Suprapubic skin (tissue), 4 donors: Measurements from ENCODE around the gene GALNT2. TPM values are rescaled to one million over a fixed set of nuclear protein-coding genes. Genes with fewer than 3 reads are reported as not detected.

Experiments
- DNase-seq, 2 donors: peaks; one replicate each; pipeline ENCODE4 v3.0.0-alpha.2; 2019; ENCODE audit warnings: low spot score in 2 of 2
- H3K27ac ChIP-seq: fragments of 200-600 bp; sonication (generic); one replicate; pipeline ENCODE4 v1.5.1; 2019
- H3K27me3 ChIP-seq: fragments of 200-600 bp; sonication (generic); one replicate; pipeline ENCODE4 v1.5.1; 2019
- H3K36me3 ChIP-seq: fragments of 200-600 bp; sonication (generic); one replicate; pipeline ENCODE4 v1.5.1; 2019
- H3K4me1 ChIP-seq: fragments of 200-600 bp; sonication (generic); one replicate; pipeline ENCODE4 v1.5.1; 2019
- H3K4me3 ChIP-seq: fragments of 200-600 bp; sonication (generic); one replicate; pipeline ENCODE4 v1.5.1; 2019; ENCODE audit warnings: mild to moderate bottlenecking
- H3K9me3 ChIP-seq: fragments of 200-600 bp; sonication (generic); one replicate; pipeline ENCODE4 v1.5.1; 2019
- CTCF ChIP-seq, 2 donors: fragments of 200-600 bp in 1 of 2; fragments of 450-650 bp in 1 of 2; sonication (generic) in 1 of 2; IDR thresholded peaks; one replicate each; pipeline ENCODE4 v1.5.1; 2016 to 2019; ENCODE audit warnings: antibody characterized with exemption in 2 of 2, mild to moderate bottlenecking in 1 of 2, moderate library complexity in 1 of 2
- EP300 ChIP-seq: sonication (generic); formaldehyde crosslinking; IDR thresholded peaks from one replicate; pipeline ENCODE4 v1.6.1; 2017; ENCODE audit warnings: antibody characterized with exemption
- POLR2A ChIP-seq, 2 donors: fragments of 450-650 bp; IDR thresholded peaks; one replicate each; pipeline ENCODE4 v1.6.1; 2017; ENCODE audit warnings: antibody characterized with exemption in 2 of 2, mild to moderate bottlenecking in 2 of 2, moderate library complexity in 2 of 2
- POLR2AphosphoS5 ChIP-seq, 3 donors: sonication (generic); formaldehyde crosslinking; IDR thresholded peaks; one replicate each; pipeline ENCODE4 v1.6.1; 2017; ENCODE audit warnings: antibody characterized with exemption in 3 of 3
- WGBS: methylation state at CpG from one replicate; pipeline ENCODE4 v1.1.5; 2018; 5-methylcytosine and 5-hydroxymethylcytosine counted together
- total RNA-seq, 4 donors: library from RNA; depleted of rRNA; stranded (reverse); fragments of >200 nt; gene quantifications; one replicate each; pipeline ENCODE4 v1.1.0, GENCODE V29; 2016

The GALNT2 gene
- total RNA-seq, 4 donors from 2014 or later = 24.1 to 40.2 (median 36.4) TPM

GRCh38 chr1:230125141-230125540, 58.1 kb downstream of the GALNT2 start:
- Histone ChIP-seq H3K36me3 (no peaks in the 10 kb centered on the region), H3K4me1 (peaks cover 57% of the 10 kb centered on the region), H3K9me3 (no peaks in the 10 kb centered on the region), H3K27ac (no peak overlapping the region), H3K27me3 (no peaks in the 10 kb centered on the region), H3K4me3 (no peak overlapping the region)
- DNase-seq = no peak
- no peak for TF ChIP-seq CTCF (IDR thresholded peaks at IDR 0.05)
- no peak for TF ChIP-seq EP300
- TF ChIP-seq POLR2A (IDR thresholded peaks at IDR 0.05) = no peak
- TF ChIP-seq POLR2AphosphoS5 (IDR thresholded peaks at IDR 0.05) = no peak
- 83% methylated on average over 6 of the region's 6 CpGs for WGBS

GRCh38 chr1:230125640-230126528, 58.8 kb downstream of the GALNT2 start:
- TF ChIP-seq POLR2A (IDR thresholded peaks at IDR 0.05) (no peak), CTCF (IDR thresholded peaks at IDR 0.05) (no peak), EP300 (no peak), POLR2AphosphoS5 (IDR thresholded peaks at IDR 0.05) (no peak)
- Histone ChIP-seq H3K27ac (no peak overlapping the region), H3K4me1 (peaks cover 52% of the 10 kb centered on the region), H3K36me3 (no peaks in the 10 kb centered on the region), H3K9me3 (no peaks in the 10 kb centered on the region), H3K27me3 (no peaks in the 10 kb centered on the region), H3K4me3 (no peak overlapping the region)
- no peak for DNase-seq
- whole genome bisulfite sequencing = 69% methylated on average over 10 of the region's 10 CpGs

- Histone ChIP-seq H3K9me3 (no peaks in the 10 kb centered on the region), H3K4me1 (peaks cover 48% of the 10 kb centered on the region), H3K4me3 (no peak overlapping the region), H3K36me3 (no peaks in the 10 kb centered on the region), H3K27ac (no peak overlapping the region), H3K27me3 (no peaks in the 10 kb centered on the region)
- no peak for TF ChIP-seq EP300
- no peak for TF ChIP-seq POLR2AphosphoS5 (IDR thresholded peaks at IDR 0.05)
- no peak for DNase-seq
- 81% methylated on average over 16 of the region's 16 CpGs for WGBS
These were observed 59.6 kb downstream of the GALNT2 start for GRCh38 chr1:230126529-230127104.

- H3K9me3 ChIP-seq = no peaks in the 10 kb centered on the region
- 87% methylated on average over 25 of the region's 25 CpGs for WGBS
- H3K4me3 ChIP-seq = no peak overlapping the region
- H3K27me3 ChIP-seq = no peaks in the 10 kb centered on the region
- H3K27ac ChIP-seq = no peak overlapping the region
- no peaks in the 10 kb centered on the region for H3K36me3 ChIP-seq
- TF ChIP-seq CTCF (IDR thresholded peaks at IDR 0.05) (no peak), POLR2A (IDR thresholded peaks at IDR 0.05) (no peak), POLR2AphosphoS5 (IDR thresholded peaks at IDR 0.05) (no peak)
- no peak for DNase-seq
- peaks cover 44% of the 10 kb centered on the region for H3K4me1 ChIP-seq
These were observed 60.3 kb downstream of the GALNT2 start for GRCh38 chr1:230127105-230128054.

- no peak for TF ChIP-seq EP300
- no peak for TF ChIP-seq POLR2A (IDR thresholded peaks at IDR 0.05)
- TF ChIP-seq POLR2AphosphoS5 (IDR thresholded peaks at IDR 0.05) = no peak
- no peak for TF ChIP-seq CTCF (IDR thresholded peaks at IDR 0.05)
- H3K27me3 ChIP-seq = no peaks in the 10 kb centered on the region
- peaks cover 37% of the 10 kb centered on the region for H3K4me1 ChIP-seq
- H3K36me3 ChIP-seq = no peaks in the 10 kb centered on the region
- 52% methylated on average over 15 of the region's 15 CpGs for WGBS
- no peak for DNase-seq
- H3K9me3 ChIP-seq = no peaks in the 10 kb centered on the region
- no peak overlapping the region for H3K4me3 ChIP-seq
- H3K27ac ChIP-seq = no peak overlapping the region
These were observed 61.7 kb downstream of the GALNT2 start for GRCh38 chr1:230128569-230129285.
